B cell (primary cell): ENCODE measurements around the gene CAMK2G.

Experiments used
- CTCF ChIP-seq: fragments of 200-600 bp; IDR thresholded peaks from one replicate; pipeline ENCODE4 v1.8.0; 2022; ENCODE audit warnings: antibody characterized with exemption, mild to moderate bottlenecking
- EZH2 ChIP-seq: IDR thresholded peaks from 2 replicates; pipeline ENCODE4 v1.6.1; 2012; ENCODE audit warnings: borderline replicate concordance, low read depth, mild to moderate bottlenecking, moderate library complexity, low read length; ENCODE audit not compliant: insufficient read depth, poor library complexity, severe bottlenecking

- TF ChIP-seq CTCF (no peak), EZH2 (no peak)
These were observed 1.1 kb downstream of the CAMK2G start for GRCh38 chr10:73873142-73873837.
